Nephron (organoid): Measurements from ENCODE around the gene ITM2A.
A peak's percentile ranks its signal among the peaks of the same experiment; 100 is the strongest.

Source experiments
- H3K27ac Mint-ChIP-seq, 3 experiments: 2 replicates each; pipeline ENCODE4 v1.8.0; 2020; ENCODE audit warnings: mixed read lengths in 3 of 3, mild to moderate bottlenecking in 2 of 3, moderate library complexity in 1 of 3
- H3K27me3 Mint-ChIP-seq: 2 replicates; pipeline ENCODE4 v1.8.0; 2021; ENCODE audit warnings: low read depth, mild to moderate bottlenecking, moderate library complexity, mixed read lengths
- H3K36me3 Mint-ChIP-seq: 2 replicates; pipeline ENCODE4 v1.8.0; 2020; ENCODE audit warnings: low read depth, mixed read lengths
- H3K4me1 Mint-ChIP-seq: 2 replicates; pipeline ENCODE4 v1.8.0; 2020; ENCODE audit warnings: mixed read lengths
- H3K4me3 Mint-ChIP-seq, 3 experiments: 2 replicates each; pipeline ENCODE4 v1.8.0; 2020; ENCODE audit warnings: mild to moderate bottlenecking in 3 of 3, mixed read lengths in 3 of 3, moderate library complexity in 2 of 3
- H3K9me3 Mint-ChIP-seq: 2 replicates; pipeline ENCODE4 v1.8.0; 2020; ENCODE audit warnings: mixed read lengths
- CTCF ChIP-seq, 3 experiments: fragments of 200-600 bp; sonication (generic); IDR thresholded peaks; one replicate each; pipeline ENCODE4 v1.5.0; 2021; ENCODE audit warnings: antibody characterized with exemption in 3 of 3; ENCODE audit not compliant: unreplicated experiment in 3 of 3

ITM2A gene

GRCh38 chrX:79371101-79371500 lies 4.0 kb upstream of the ITM2A start:
- TF ChIP-seq CTCF (IDR thresholded peaks at IDR 0.05; ENCODE audit: unreplicated experiment in 3 of 3), result no peak
- peaks cover 12% of the 10 kb centered on the region for H3K4me1 Mint-ChIP-seq
- no peaks in the 10 kb centered on the region for H3K36me3 Mint-ChIP-seq
- peak overlapping the region in 2 of 3 experiments; percentile 40 to 52 for H3K27ac Mint-ChIP-seq
- H3K9me3 Mint-ChIP-seq, result no peaks in the 10 kb centered on the region
- H3K27me3 Mint-ChIP-seq, result no peaks in the 10 kb centered on the region
- H3K4me3 Mint-ChIP-seq, result no peak overlapping the region

- Mint-ChIP-seq H3K27me3 (no peaks in the 10 kb centered on the region), H3K27ac (no peak overlapping the region), H3K4me3 (peak overlapping the region in 1 of 3 experiments; percentile 8), H3K4me1 (peaks cover 16% of the 10 kb centered on the region), H3K36me3 (no peaks in the 10 kb centered on the region), H3K9me3 (no peaks in the 10 kb centered on the region)
- no peak for TF ChIP-seq CTCF (IDR thresholded peaks at IDR 0.05; ENCODE audit: unreplicated experiment in 3 of 3)
These were observed 2.7 kb upstream of the ITM2A start for GRCh38 chrX:79369871-79370270.

- TF ChIP-seq CTCF (IDR thresholded peaks at IDR 0.05; ENCODE audit: unreplicated experiment in 3 of 3), result no peak
- peaks cover 16% of the 10 kb centered on the region for H3K4me1 Mint-ChIP-seq
- peak overlapping the region; percentile 22 to 86 (median 39) for H3K27ac Mint-ChIP-seq
- H3K9me3 Mint-ChIP-seq, result no peaks in the 10 kb centered on the region
- no peaks in the 10 kb centered on the region for H3K27me3 Mint-ChIP-seq
- no peaks in the 10 kb centered on the region for H3K36me3 Mint-ChIP-seq
- H3K4me3 Mint-ChIP-seq, result peak overlapping the region in 1 of 3 experiments; percentile 95
These were observed 1.3 kb upstream of the ITM2A start for GRCh38 chrX:79368441-79368840.

- H3K27ac Mint-ChIP-seq, result peak overlapping the region; percentile 39 to 87 (median 86)
- no peaks in the 10 kb centered on the region for H3K9me3 Mint-ChIP-seq
- peaks cover 16% of the 10 kb centered on the region for H3K4me1 Mint-ChIP-seq
- no peak for TF ChIP-seq CTCF (IDR thresholded peaks at IDR 0.05; ENCODE audit: unreplicated experiment in 3 of 3)
- no peaks in the 10 kb centered on the region for H3K27me3 Mint-ChIP-seq
- H3K4me3 Mint-ChIP-seq, result peak overlapping the region; percentile 83 to 95 (median 88)
- H3K36me3 Mint-ChIP-seq, result no peaks in the 10 kb centered on the region
These were observed 773 bp upstream of the ITM2A start for GRCh38 chrX:79367907-79368306.

GRCh38 chrX:79366556-79366872 lies 620 bp downstream of the ITM2A start:
- Mint-ChIP-seq H3K4me1 (peaks cover 16% of the 10 kb centered on the region), H3K36me3 (no peaks in the 10 kb centered on the region), H3K9me3 (no peaks in the 10 kb centered on the region), H3K27ac (peak overlapping the region; percentile 42 to 86 (median 45)), H3K27me3 (no peaks in the 10 kb centered on the region), H3K4me3 (peak overlapping the region; percentile 83 to 95 (median 88))
- no peak for TF ChIP-seq CTCF (IDR thresholded peaks at IDR 0.05; ENCODE audit: unreplicated experiment in 3 of 3)

GRCh38 chrX:79365591-79365990 lies 1.5 kb downstream of the ITM2A start:
- TF ChIP-seq CTCF (IDR thresholded peaks at IDR 0.05; ENCODE audit: unreplicated experiment in 3 of 3), result no peak
- H3K4me3 Mint-ChIP-seq, result peak overlapping the region; percentile 64 to 95 (median 88)
- no peaks in the 10 kb centered on the region for H3K36me3 Mint-ChIP-seq
- no peaks in the 10 kb centered on the region for H3K9me3 Mint-ChIP-seq
- H3K27ac Mint-ChIP-seq, result peak overlapping the region in 2 of 3 experiments; percentile 27 to 86
- no peaks in the 10 kb centered on the region for H3K27me3 Mint-ChIP-seq
- H3K4me1 Mint-ChIP-seq, result peaks cover 16% of the 10 kb centered on the region
